ENCODE data around the gene ARID3C. TPM values are rescaled to one million over a fixed set of nuclear protein-coding genes. Genes with fewer than 3 reads are reported as not detected.

ARID3C gene
- total and polyA plus RNA-seq, 2 experiments from 2014 or later, result 0.11 TPM; not detected in 1

DNA sequence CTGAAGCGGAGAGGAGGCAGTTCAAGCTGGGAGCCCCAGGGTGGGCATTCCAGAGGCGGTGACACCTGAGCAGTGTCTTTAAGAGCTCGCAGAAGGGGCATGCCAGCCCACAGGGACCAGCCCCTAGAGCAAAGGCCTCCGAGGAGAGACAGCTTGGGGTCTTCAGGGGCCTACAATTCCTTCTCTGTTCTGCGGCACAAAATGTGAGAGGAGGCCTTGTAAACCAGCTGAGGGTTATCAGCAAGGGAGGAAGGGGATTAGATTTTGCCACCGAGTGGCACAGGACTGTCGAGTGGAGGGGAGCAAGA, 9.2 kb upstream of the ARID3C start:
- H3K79me2 ChIP-seq (ENCODE audit: insufficient read depth), result peaks cover 23% of the 10 kb centered on the region
- H3K27me3 ChIP-seq (replicated peaks; ENCODE audit: insufficient read depth), result no peaks in the 10 kb centered on the region
- in situ Hi-C loops (cut with MboI), result no loop called here
- TF ChIP-seq EZH2 (IDR thresholded peaks at IDR 0.05; ENCODE audit: insufficient read depth, poor library complexity, severe bottlenecking) (no peak), EZH2phosphoT487 (IDR thresholded peaks at IDR 0.05; ENCODE audit: insufficient read depth, low read depth) (no peak)
- H3K4me3 ChIP-seq, result peak overlapping the region; percentile 79
- H3K4me1 ChIP-seq (ENCODE audit: insufficient read depth), result peaks cover 9% of the 10 kb centered on the region
- H3K9ac ChIP-seq, result peak overlapping the region; percentile 85
- 13 to 16% methylated on average over 7 of the region's 7 CpGs for WGBS, 2 experiments (ENCODE audit: low coverage in 1 of 2, low lambda C conversion rate in 2 of 2, missing lambda C conversion rate in 2 of 2)
- H3K9me3 ChIP-seq (ENCODE audit: low read depth), result no peaks in the 10 kb centered on the region
- H4K20me1 ChIP-seq (ENCODE audit: insufficient read depth), result no peaks in the 10 kb centered on the region
- DNase-seq, result no peak
- H3K9me2 ChIP-seq (ENCODE audit: insufficient read depth), result no peaks in the 10 kb centered on the region
- peak overlapping the region; percentile 48; the same call in 1 of the 2 replicates for H3K27ac ChIP-seq
- H3K36me3 ChIP-seq (ENCODE audit: low read depth), result no peaks in the 10 kb centered on the region
- H2AFZ ChIP-seq, result peak overlapping the region; percentile 93
- peak overlapping the region; percentile 88 for H3K4me2 ChIP-seq (ENCODE audit: unreplicated experiment)
- H3F3A ChIP-seq (ENCODE audit: insufficient read depth), result no peaks in the 10 kb centered on the region

DNA sequence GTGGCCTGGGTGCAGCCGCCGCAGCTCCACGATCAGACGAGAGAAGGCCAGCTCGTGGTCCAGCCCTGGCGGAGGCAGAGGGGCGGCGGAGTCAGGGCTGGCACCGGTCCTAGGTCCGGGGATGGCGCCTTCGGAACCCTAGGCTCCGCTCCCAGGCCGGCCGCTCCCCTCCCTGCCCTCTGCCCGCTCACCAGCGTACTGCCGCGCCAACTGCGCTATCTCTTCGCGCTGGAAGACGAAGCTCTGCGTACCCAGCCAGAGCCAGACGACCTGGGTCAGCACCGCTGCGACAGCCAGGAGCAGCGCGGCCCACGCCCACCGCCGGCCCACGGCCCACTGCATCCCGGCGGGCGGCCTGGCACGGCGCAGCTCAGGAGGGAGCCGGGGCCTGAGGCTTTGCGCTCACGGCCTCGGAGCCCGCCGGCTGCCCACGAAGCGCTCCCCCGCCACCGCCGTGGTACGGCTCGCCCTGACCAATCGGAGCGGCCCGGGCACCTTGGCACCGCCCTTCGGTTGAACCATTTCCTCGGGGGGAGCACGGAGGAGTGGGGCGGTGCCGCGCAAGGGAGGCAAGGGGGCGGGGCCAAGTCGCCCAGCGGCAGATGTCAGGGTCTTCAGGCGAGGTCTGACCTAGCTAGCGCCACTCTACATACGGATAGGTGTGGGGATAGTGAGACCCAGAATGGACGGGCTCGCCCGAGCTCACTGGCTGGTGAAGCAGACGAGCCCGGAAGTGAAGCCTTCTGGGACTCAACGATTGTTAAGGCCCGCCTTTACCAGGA, 8.7 kb upstream of the ARID3C start, which contains the start of gene SIGMAR1:
Gene SIGMAR1 (minus strand): TSS at position 432 of the 782 bp plus-strand sequence. CDS start 90 bp downstream, at position 342.
- TF ChIP-seq EZH2 (IDR thresholded peaks at IDR 0.05; ENCODE audit: insufficient read depth, poor library complexity, severe bottlenecking) (no peak), EZH2phosphoT487 (IDR thresholded peaks at IDR 0.05; ENCODE audit: insufficient read depth, low read depth) (no peak)
- Histone ChIP-seq H3K36me3 (ENCODE audit: low read depth) (no peaks in the 10 kb centered on the region), H2AFZ (peak within 1 kb of the TSS; percentile 93), H3K27me3 (replicated peaks; ENCODE audit: insufficient read depth) (no peaks in the 10 kb centered on the region), H3K9me2 (ENCODE audit: insufficient read depth) (no peaks in the 10 kb centered on the region), H3K9me3 (ENCODE audit: low read depth) (no peaks in the 10 kb centered on the region), H3K27ac (peak within 1 kb of the TSS; percentile 48), H3K4me2 (ENCODE audit: unreplicated experiment) (peak within 1 kb of the TSS; percentile 88), H3F3A (ENCODE audit: insufficient read depth) (no peaks in the 10 kb centered on the region), H3K79me2 (ENCODE audit: insufficient read depth) (peaks cover 23% of the 10 kb centered on the region), H3K4me3 (peak within 1 kb of the TSS; percentile 79), H3K9ac (peak within 1 kb of the TSS; percentile 85), H3K4me1 (ENCODE audit: insufficient read depth) (peaks cover 9% of the 10 kb centered on the region), H4K20me1 (ENCODE audit: insufficient read depth) (no peaks in the 10 kb centered on the region)
- peak; percentile 96 for DNase-seq
- in situ Hi-C loops (cut with MboI), result no loop called here
- 1% methylated on average over 57 to 68 of the region's 74 CpGs for WGBS, 2 experiments (ENCODE audit: low coverage in 1 of 2, low lambda C conversion rate in 2 of 2, missing lambda C conversion rate in 2 of 2)

DNA sequence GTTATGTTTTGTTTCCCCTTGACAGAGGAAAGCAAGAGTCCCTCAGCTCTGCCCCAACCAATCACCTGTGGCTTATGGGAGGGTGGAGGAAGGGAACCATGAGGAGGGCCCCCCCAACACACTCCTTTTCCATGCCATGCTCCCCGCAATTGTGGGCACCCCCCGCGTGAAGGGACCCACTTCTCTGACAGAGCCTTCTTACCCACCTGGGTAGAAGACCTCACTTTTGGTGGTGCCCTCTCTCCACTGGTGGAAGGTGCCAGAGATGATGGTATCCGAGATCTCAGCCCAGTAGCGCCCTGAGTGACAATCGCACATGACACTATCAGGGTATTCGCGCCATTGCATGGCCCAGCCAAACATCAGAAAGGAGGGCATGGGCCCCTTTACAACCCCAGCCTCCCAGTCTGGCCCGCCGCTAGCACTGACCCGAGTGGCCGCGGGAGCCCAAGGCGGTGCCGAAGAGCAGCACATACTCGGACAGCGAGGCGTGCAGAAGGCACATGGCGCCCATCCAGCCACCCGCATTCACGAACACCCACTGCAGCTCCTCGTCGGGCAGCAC, 8.0 kb upstream of the ARID3C start:
- Histone ChIP-seq H3K36me3 (ENCODE audit: low read depth) (no peaks in the 10 kb centered on the region), H3K9me2 (ENCODE audit: insufficient read depth) (no peaks in the 10 kb centered on the region), H3K4me3 (peak overlapping the region; percentile 79), H3F3A (ENCODE audit: insufficient read depth) (no peaks in the 10 kb centered on the region), H3K9me3 (ENCODE audit: low read depth) (no peaks in the 10 kb centered on the region), H3K79me2 (ENCODE audit: insufficient read depth) (peaks cover 23% of the 10 kb centered on the region), H3K27me3 (replicated peaks; ENCODE audit: insufficient read depth) (no peaks in the 10 kb centered on the region), H3K4me1 (ENCODE audit: insufficient read depth) (peaks cover 9% of the 10 kb centered on the region), H2AFZ (peak overlapping the region; percentile 93), H4K20me1 (ENCODE audit: insufficient read depth) (no peaks in the 10 kb centered on the region), H3K4me2 (ENCODE audit: unreplicated experiment) (peak overlapping the region; percentile 88), H3K9ac (peak overlapping the region; percentile 85), H3K27ac (peak overlapping the region; percentile 48)
- 3 to 6% methylated on average over 17 to 23 of the region's 23 CpGs for WGBS, 2 experiments (ENCODE audit: low coverage in 1 of 2, low lambda C conversion rate in 2 of 2, missing lambda C conversion rate in 2 of 2)
- in situ Hi-C loops (cut with MboI), result no loop called here
- TF ChIP-seq EZH2phosphoT487 (IDR thresholded peaks at IDR 0.05; ENCODE audit: insufficient read depth, low read depth) (no peak), EZH2 (IDR thresholded peaks at IDR 0.05; ENCODE audit: insufficient read depth, poor library complexity, severe bottlenecking) (no peak)
- no peak for DNase-seq

DNA sequence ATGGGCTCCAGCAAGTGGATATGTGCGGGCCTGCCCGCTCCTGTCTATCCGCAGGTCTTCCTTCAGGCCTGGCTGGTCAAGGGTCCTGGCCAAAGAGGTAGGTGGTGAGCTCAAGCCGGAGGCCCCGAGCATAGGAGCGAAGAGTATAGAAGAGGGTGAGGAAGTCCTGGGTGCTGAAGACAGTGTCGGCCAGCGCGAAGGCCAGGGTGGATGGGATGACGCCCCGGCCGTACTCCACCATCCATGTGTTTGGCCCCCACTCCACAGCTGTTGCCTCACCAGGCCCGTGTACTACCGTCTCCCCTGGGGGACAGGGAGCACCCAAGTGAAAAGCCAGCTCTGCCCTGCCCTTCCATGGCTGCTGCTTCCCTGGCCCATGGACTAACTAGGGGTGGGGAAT, 6.7 kb upstream of the ARID3C start:
- 84 to 89% methylated on average over 14 of the region's 14 CpGs for WGBS, 2 experiments (ENCODE audit: low coverage in 1 of 2, low lambda C conversion rate in 2 of 2, missing lambda C conversion rate in 2 of 2)
- H3K4me1 ChIP-seq (ENCODE audit: insufficient read depth), result peaks cover 9% of the 10 kb centered on the region
- no peak overlapping the region for H2AFZ ChIP-seq
- H3F3A ChIP-seq (ENCODE audit: insufficient read depth), result peaks cover 7% of the 10 kb centered on the region; the same call in 1 of the 2 replicates
- no peaks in the 10 kb centered on the region for H3K9me3 ChIP-seq (ENCODE audit: low read depth)
- H3K79me2 ChIP-seq (ENCODE audit: insufficient read depth), result peaks cover 23% of the 10 kb centered on the region
- no peaks in the 10 kb centered on the region for H4K20me1 ChIP-seq (ENCODE audit: insufficient read depth)
- H3K4me2 ChIP-seq (ENCODE audit: unreplicated experiment), result peak overlapping the region; percentile 30
- DNase-seq, result no peak
- H3K27ac ChIP-seq, result no peak overlapping the region
- no peak overlapping the region for H3K4me3 ChIP-seq
- no peaks in the 10 kb centered on the region for H3K36me3 ChIP-seq (ENCODE audit: low read depth)
- in situ Hi-C loops (cut with MboI), result no loop called here
- H3K27me3 ChIP-seq (replicated peaks; ENCODE audit: insufficient read depth), result 0 out of 2 replicates have a peak, but pooled peaks cover 1% of the 10 kb centered on the region
- TF ChIP-seq EZH2phosphoT487 (IDR thresholded peaks at IDR 0.05; ENCODE audit: insufficient read depth, low read depth), result no peak
- no peak overlapping the region for H3K9ac ChIP-seq
- no peaks in the 10 kb centered on the region for H3K9me2 ChIP-seq (ENCODE audit: insufficient read depth)
